Stomach (tissue), 9 donors: ENCODE results near the gene STOML1. TPM values are rescaled to one million over a fixed set of nuclear protein-coding genes. Genes with fewer than 3 reads are reported as not detected.

ENCODE experiments used
- DNase-seq, 2 donors: peaks; one replicate each; pipeline versions ENCODE4 v3.0.0 to v3.0.0-alpha.2; 2013 to 2019
- H3K27ac ChIP-seq, 5 donors: fragments of 200-600 bp in 4 of 5; sonication (generic) in 4 of 5; one replicate each; pipeline ENCODE4 v1.5.1; 2013 to 2019; ENCODE audit warnings: mild to moderate bottlenecking in 1 of 5, moderate library complexity in 1 of 5
- H3K27me3 ChIP-seq, 3 donors: fragments of 200-600 bp; sonication (generic); one replicate each; pipeline ENCODE4 v1.5.1; 2017 to 2019; ENCODE audit warnings: mixed run types in 1 of 3
- H3K36me3 ChIP-seq, 4 donors: fragments of 200-600 bp; sonication (generic); 1 replicate in 3 of 4; 2 replicates in 1 of 4; pipeline ENCODE4 v1.5.1; 2016 to 2019
- H3K4me1 ChIP-seq, 4 donors: fragments of 200-600 bp; sonication (generic); one replicate each; pipeline ENCODE4 v1.5.1; 2016 to 2019
- H3K4me3 ChIP-seq, 4 donors: fragments of 200-600 bp; sonication (generic) in 3 of 4; one replicate each; pipeline ENCODE4 v1.5.1; 2016 to 2019; ENCODE audit warnings: mild to moderate bottlenecking in 1 of 4
- H3K9me3 ChIP-seq, 4 donors: fragments of 200-600 bp; sonication (generic); one replicate each; pipeline ENCODE4 v1.5.1; 2016 to 2019
- CTCF ChIP-seq, 7 experiments: fragments of 450-650 bp in 4 of 7; fragments of 200-600 bp in 3 of 7; sonication (generic) in 3 of 7; IDR thresholded peaks; one replicate each; pipeline ENCODE4 v1.5.1; 2016 to 2019; ENCODE audit warnings: antibody characterized with exemption in 7 of 7, control low read depth in 2 of 7, mild to moderate bottlenecking in 1 of 7
- EP300 ChIP-seq: sonication (generic); formaldehyde crosslinking; IDR thresholded peaks from one replicate; pipeline ENCODE4 v1.6.1; 2017; ENCODE audit warnings: antibody characterized with exemption
- POLR2A ChIP-seq, 4 donors: fragments of 450-650 bp; IDR thresholded peaks; one replicate each; pipeline ENCODE4 v1.6.1; 2016; ENCODE audit warnings: antibody characterized with exemption in 4 of 4, control low read depth in 2 of 4, mild to moderate bottlenecking in 1 of 4, moderate library complexity in 1 of 4
- POLR2AphosphoS5 ChIP-seq, 3 donors: sonication (generic); formaldehyde crosslinking; IDR thresholded peaks; one replicate each; pipeline ENCODE4 v1.6.1; 2016; ENCODE audit warnings: antibody characterized with exemption in 3 of 3
- WGBS, 5 donors: extraction: QIAGEN DNeasy Blood & Tissue Kit in 3 of 5; methylation state at CpG; one replicate each; pipeline versions ENCODE4 v1.1.5 to v1.1.7; 2013 to 2018; 5-methylcytosine and 5-hydroxymethylcytosine counted together
- intact Hi-C: fragments of 100-400 bp; cut with DNase I; formaldehyde crosslinking; loops from one replicate; pipeline ENCODE4 v1.15.1; 2023; ENCODE audit warnings: low total_unique reads
- polyA plus RNA-seq, 3 donors: library from polyadenylated mRNA; stranded (reverse); fragments of 200-250 nt; gene quantifications; one replicate each; pipeline ENCODE4 v1.2.3, GENCODE V29; 2013
- total RNA-seq, 5 donors: library from RNA; depleted of rRNA; stranded (reverse); fragments of >200 nt; gene quantifications; one replicate each; pipeline versions ENCODE4 v1.1.0 to v1.2.3, GENCODE V29; 2014 to 2016
- donor health status: healthy with polysubstance abuse.
- donor health status: Bipolar disorder and iron deficiency.
- donor health status: healthy.

The STOML1 gene
- total and polyA plus RNA-seq, 8 donors, result 5.3 to 26.4 (median 9.8) TPM

GRCh38 chr15:74038707-74039655 is 46.9 kb upstream of the STOML1 start:
- no peaks in the 10 kb centered on the region for H3K27me3 ChIP-seq
- TF ChIP-seq POLR2A (IDR thresholded peaks at IDR 0.05), result no peak
- TF ChIP-seq CTCF (IDR thresholded peaks at IDR 0.05), result no peak
- TF ChIP-seq POLR2AphosphoS5 (IDR thresholded peaks at IDR 0.05), result no peak
- TF ChIP-seq EP300, result no peak
- peaks cover 29 to 69% (median 59%) of the 10 kb centered on the region in 4 donors for H3K36me3 ChIP-seq
- H3K27ac ChIP-seq, result peak overlapping the region in 4 of 5 donors; percentile 17 to 72 (median 70)
- H3K4me3 ChIP-seq, result no peak overlapping the region
- 62 to 78% (median 72%) methylated on average over 9 of the region's 9 CpGs for WGBS, 5 donors
- intact Hi-C loops, result no loop called here
- DNase-seq, result peak in 1 of 2 donors; percentile 34
- peaks cover 21 to 49% (median 35%) of the 10 kb centered on the region in 4 donors for H3K4me1 ChIP-seq
- no peaks in the 10 kb centered on the region for H3K9me3 ChIP-seq

DNA sequence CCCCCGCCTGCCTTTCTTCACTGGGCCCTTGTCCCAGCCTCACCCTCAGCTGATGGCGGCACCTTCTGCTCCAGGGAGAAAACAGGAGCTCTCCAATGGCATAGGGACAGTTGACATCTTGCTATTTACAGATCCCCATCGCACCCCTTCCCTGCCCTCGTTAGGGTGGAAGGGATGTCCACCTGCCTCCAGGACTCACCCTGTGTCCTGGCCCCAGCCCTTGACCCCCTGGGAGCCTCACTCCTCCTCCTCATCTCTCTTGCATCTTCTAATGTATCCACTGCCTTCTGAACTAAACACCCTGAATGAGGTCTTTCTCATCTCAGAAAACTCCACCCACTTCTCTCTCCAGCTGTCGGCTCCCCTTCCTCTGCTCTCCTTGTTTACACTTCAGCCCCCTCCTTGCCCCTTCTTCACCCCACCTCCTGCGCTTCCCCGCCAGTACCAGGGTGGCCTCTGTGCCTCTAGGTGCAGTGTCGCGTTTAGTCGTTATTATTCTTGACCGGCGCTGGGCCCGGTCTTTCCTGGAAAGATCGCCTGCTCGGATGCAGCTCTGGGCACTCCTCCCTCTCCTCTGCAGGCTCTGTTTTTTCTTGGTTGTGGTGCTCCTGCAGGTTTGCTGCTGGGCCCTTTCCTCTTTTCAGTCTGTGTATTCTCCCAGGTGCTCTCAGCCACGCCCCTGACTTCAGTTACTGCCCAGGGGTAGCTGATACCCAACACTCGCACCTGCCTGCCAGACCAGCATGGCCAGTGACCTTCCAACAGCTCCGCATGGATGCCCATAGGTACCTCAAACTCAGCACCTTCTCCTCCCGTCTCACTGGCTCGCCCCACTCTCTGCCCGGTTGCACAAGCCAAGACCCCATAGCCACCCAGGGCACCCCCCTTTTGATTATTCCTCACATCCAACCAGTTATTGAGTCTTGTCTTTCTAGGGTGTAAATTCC is 45.3 kb upstream of the STOML1 start:
- intact Hi-C loops, result no loop called here
- TF ChIP-seq EP300 (no peak), CTCF (IDR thresholded peaks at IDR 0.05) (peak in 1 of 7 experiments; percentile 5)
- WGBS, 5 donors, result 72 to 75% (median 74%) methylated on average over 21 of the region's 21 CpGs
- Histone ChIP-seq H3K27ac (peak overlapping the region in 1 of 5 donors; percentile 1), H3K27me3 (no peaks in the 10 kb centered on the region), H3K4me1 (peaks cover 17 to 49% (median 31%) of the 10 kb centered on the region in 4 donors), H3K36me3 (peaks cover 40 to 69% (median 59%) of the 10 kb centered on the region in 4 donors), H3K9me3 (no peaks in the 10 kb centered on the region), H3K4me3 (no peak overlapping the region)
- peak in 1 of 2 donors; percentile 14 for DNase-seq

GRCh38 chr15:74036271-74037170 is 44.4 kb upstream of the STOML1 start:
- Histone ChIP-seq H3K9me3 (no peaks in the 10 kb centered on the region), H3K36me3 (peaks cover 40 to 69% (median 63%) of the 10 kb centered on the region in 4 donors), H3K4me1 (peaks cover 17 to 43% (median 26%) of the 10 kb centered on the region in 4 donors), H3K4me3 (no peak overlapping the region), H3K27ac (peak overlapping the region in 1 of 5 donors; percentile 1), H3K27me3 (no peaks in the 10 kb centered on the region)
- peak; percentile 49 to 88 for DNase-seq
- WGBS, 5 donors, result 65 to 71% (median 69%) methylated on average over 20 to 21 of the region's 21 CpGs
- TF ChIP-seq EP300 (no peak), CTCF (IDR thresholded peaks at IDR 0.05) (peak in 4 of 7 experiments; percentile 35 to 39 (median 38)), POLR2AphosphoS5 (IDR thresholded peaks at IDR 0.05) (no peak), POLR2A (IDR thresholded peaks at IDR 0.05) (no peak)
- intact Hi-C loops, result no loop called here
